Kidney (tissue), 14 donors: ENCODE measurements around the gene DCLK1. TPM values are rescaled to one million over a fixed set of nuclear protein-coding genes. Genes with fewer than 3 reads are reported as not detected.

Experiments
- DNase-seq, 5 donors: peaks; one replicate each; pipeline ENCODE4 v3.0.0-alpha.2; 2013 to 2020
- FAIRE-seq: peaks from 2 replicates; lab custom pipeline; 2012; peaks lifted over from hg19 to GRCh38; lab: Jason Lieb, UNC
- H3K27ac ChIP-seq, 2 donors: one replicate each; pipeline ENCODE4 v1.7.0; 2013; ENCODE audit warnings: low read depth in 2 of 2, low read length in 2 of 2, inconsistent platforms in 1 of 2
- H3K27me3 ChIP-seq: one replicate; pipeline ENCODE4 v1.7.1; 2013; ENCODE audit warnings: low read length, inconsistent platforms; ENCODE audit not compliant: control insufficient read depth, insufficient read depth
- H3K36me3 ChIP-seq, 3 donors: one replicate each; pipeline versions ENCODE4 v1.7.0 to v1.7.1; 2013; ENCODE audit warnings: low read length in 3 of 3, control low read depth in 1 of 3, inconsistent platforms in 1 of 3; ENCODE audit not compliant: insufficient read depth in 3 of 3, control insufficient read depth in 2 of 3
- H3K4me1 ChIP-seq, 3 donors: one replicate each; pipeline versions ENCODE4 v1.7.0 to v1.7.1; 2013; ENCODE audit warnings: low read length in 3 of 3, inconsistent platforms in 1 of 3, low read depth in 1 of 3; ENCODE audit not compliant: control insufficient read depth in 2 of 3, insufficient read depth in 2 of 3
- H3K4me3 ChIP-seq, 3 donors: one replicate each; pipeline versions ENCODE4 v1.7.0 to v1.8.1; 2013; ENCODE audit warnings: low read length in 3 of 3, control low read depth in 1 of 3, inconsistent platforms in 1 of 3
- H3K9ac ChIP-seq, 3 donors: one replicate each; pipeline versions ENCODE4 v1.7.0 to v1.7.1; 2013; ENCODE audit warnings: low read length in 3 of 3, control low read depth in 1 of 3, inconsistent platforms in 1 of 3
- H3K9me3 ChIP-seq, 3 donors: one replicate each; pipeline versions ENCODE4 v1.7.0 to v1.7.1; 2013; ENCODE audit warnings: low read length in 3 of 3, control low read depth in 1 of 3, inconsistent platforms in 1 of 3; ENCODE audit not compliant: control insufficient read depth in 2 of 3, insufficient read depth in 1 of 3
- intact Hi-C: fragments of 100-400 bp; cut with DNase I; formaldehyde crosslinking; loops from one replicate; pipeline ENCODE4 v1.11.1; 2022
- polyA plus RNA-seq: library from polyadenylated mRNA; stranded (reverse); fragments of 350-450 nt; fragmentation: Illumina TruSeq; extraction: RNeasy Lipid Tissue Mini Kit (QIAGEN cat#74804); gene quantifications from one replicate; pipeline ENCODE4 v1.2.3, GENCODE V29; 2014; ENCODE audit warnings: low read depth, low replicate concordance; ENCODE audit not compliant: insufficient read depth
- total RNA-seq: library from RNA; stranded (reverse); fragmentation: NEBNext Ultra II Directional; extraction: Animal tissue kit (Norgen Biotek cat#: 25700); gene quantifications from one replicate; pipeline ENCODE4 v1.2.1, GENCODE V29; 2021
- TF ChIP-seq, protein P1 (sequence below): IDR thresholded peaks from 3 replicates; pipeline ENCODE4 v1.5.1; 2012; ENCODE audit warnings: mild to moderate bottlenecking, moderate library complexity, borderline replicate concordance; ENCODE audit not compliant: insufficient read depth; ENCODE audit errors: extremely low read depth
- donor health status: control.
- donor health status: control.
- donor health status: control.
- donor health status: control.
- donor health status: control.
- donor health status: DM: yes; HTN: yes; CAD: no.
- donor health status: Normal renal cell carcinoma (clear cell type).

The DCLK1 gene
- total and polyA plus RNA-seq, 2 donors from 2014 or later = 0.73 to 8.3 TPM

DNA sequence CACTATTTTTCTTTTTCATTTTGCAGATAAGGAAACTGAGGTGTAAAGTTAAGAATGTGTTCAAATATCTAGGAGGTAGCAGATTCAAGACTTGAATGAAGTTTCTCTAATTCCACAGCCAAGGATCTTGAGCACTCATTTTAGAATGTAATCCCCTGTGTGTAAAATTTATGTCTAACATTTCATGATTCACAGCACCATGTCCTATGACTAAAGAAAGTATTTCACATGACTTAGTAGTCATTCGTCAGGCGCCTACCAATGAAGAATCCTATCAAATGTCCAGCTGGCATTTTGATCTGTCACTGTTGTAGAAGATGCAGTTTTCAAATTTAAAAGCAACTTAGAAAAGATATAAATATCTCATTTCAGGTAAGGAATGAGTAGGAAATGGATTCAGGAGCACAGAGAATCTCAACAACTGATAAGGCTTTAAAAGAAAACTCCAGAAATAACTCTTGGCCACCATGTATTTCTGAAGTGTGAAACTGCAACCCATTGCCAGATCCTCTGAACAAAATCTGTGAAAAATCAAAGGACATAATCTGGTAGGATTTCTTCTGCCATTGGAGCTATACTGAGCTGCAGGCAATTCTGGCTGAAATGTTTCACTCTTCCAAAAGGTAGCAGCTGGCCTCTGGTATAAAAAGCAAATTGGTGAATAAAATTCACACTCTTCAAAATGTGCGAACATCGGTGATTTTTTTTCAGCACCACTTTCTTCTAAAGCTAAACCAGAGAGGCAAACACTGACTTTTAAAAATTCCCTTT, 92.2 kb downstream of the DCLK1 start:
- TF ChIP-seq, protein P1, sequence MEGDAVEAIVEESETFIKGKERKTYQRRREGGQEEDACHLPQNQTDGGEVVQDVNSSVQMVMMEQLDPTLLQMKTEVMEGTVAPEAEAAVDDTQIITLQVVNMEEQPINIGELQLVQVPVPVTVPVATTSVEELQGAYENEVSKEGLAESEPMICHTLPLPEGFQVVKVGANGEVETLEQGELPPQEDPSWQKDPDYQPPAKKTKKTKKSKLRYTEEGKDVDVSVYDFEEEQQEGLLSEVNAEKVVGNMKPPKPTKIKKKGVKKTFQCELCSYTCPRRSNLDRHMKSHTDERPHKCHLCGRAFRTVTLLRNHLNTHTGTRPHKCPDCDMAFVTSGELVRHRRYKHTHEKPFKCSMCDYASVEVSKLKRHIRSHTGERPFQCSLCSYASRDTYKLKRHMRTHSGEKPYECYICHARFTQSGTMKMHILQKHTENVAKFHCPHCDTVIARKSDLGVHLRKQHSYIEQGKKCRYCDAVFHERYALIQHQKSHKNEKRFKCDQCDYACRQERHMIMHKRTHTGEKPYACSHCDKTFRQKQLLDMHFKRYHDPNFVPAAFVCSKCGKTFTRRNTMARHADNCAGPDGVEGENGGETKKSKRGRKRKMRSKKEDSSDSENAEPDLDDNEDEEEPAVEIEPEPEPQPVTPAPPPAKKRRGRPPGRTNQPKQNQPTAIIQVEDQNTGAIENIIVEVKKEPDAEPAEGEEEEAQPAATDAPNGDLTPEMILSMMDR = no peak
- Histone ChIP-seq H3K4me3 (no peak overlapping the region), H3K36me3 (no peaks in the 10 kb centered on the region), H3K4me1 (no peaks in the 10 kb centered on the region), H3K27me3 (no peaks in the 10 kb centered on the region), H3K27ac (no peak overlapping the region), H3K9ac (no peak overlapping the region), H3K9me3 (no peaks in the 10 kb centered on the region)
- intact Hi-C loops = no loop called here
- DNase-seq (no peak), FAIRE-seq (no peak)

DNA sequence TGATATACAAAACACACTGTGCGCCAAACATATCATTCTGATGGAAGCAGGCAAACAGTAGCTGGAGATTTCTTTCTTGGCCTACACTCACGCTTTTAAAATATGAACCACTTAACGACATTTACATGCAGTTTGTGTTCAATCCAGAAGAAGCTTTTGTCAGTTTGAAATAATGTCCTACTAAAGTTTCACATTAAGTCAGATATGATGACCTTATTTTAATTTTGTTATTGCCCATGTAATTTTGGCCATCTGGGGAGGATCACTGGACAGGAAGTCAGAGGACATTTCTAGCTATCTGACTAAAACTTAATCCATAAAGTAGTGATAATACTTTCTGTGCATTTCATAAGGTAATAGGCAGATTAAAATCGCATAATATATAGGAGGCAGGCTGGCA, 98.1 kb downstream of the DCLK1 start:
- no peak overlapping the region for H3K4me3 ChIP-seq
- no peak overlapping the region for H3K27ac ChIP-seq
- DNase-seq (no peak), FAIRE-seq (no peak)
- H3K9me3 ChIP-seq = no peaks in the 10 kb centered on the region
- H3K9ac ChIP-seq = no peak overlapping the region
- intact Hi-C loops = no loop called here
- no peaks in the 10 kb centered on the region for H3K36me3 ChIP-seq
- H3K4me1 ChIP-seq = peaks cover 0 to 2% (median 0%) of the 10 kb centered on the region in 3 donors
- no peaks in the 10 kb centered on the region for H3K27me3 ChIP-seq
- TF ChIP-seq, protein P1 = no peak

DNA sequence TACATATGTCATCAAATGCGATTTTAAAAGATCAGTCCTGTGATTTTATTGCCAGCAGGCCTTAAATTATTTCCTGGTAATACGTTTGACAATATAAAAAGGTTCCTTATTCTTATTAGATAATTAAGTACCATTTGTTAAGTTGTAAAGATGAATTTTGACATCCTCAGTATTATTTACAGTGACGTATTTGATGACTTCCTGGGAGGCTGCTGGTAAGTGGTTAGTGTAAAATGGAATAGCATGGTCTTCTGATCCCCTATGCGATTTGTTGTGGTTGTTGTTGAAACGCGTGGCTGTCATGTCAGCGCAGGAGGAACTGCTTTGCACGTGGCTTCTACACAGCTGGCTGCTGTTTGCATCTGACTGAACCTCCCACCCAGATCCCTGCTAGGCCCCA, 99.7 kb downstream of the DCLK1 start:
- peak in 1 of 5 donors; percentile 22 for DNase-seq
- no peak overlapping the region for H3K9ac ChIP-seq
- no peak overlapping the region for H3K27ac ChIP-seq

More for the DNA sequence above, 99.7 kb downstream of the DCLK1 start:
- Histone ChIP-seq H3K9me3 (no peaks in the 10 kb centered on the region), H3K27me3 (no peaks in the 10 kb centered on the region), H3K36me3 (no peaks in the 10 kb centered on the region), H3K4me3 (no peak overlapping the region), H3K4me1 (peaks cover 0 to 2% (median 0%) of the 10 kb centered on the region in 3 donors)
- intact Hi-C loops = no loop called here
- FAIRE-seq = no peak
- TF ChIP-seq, protein P1 = no peak
